Kidney epithelial cell (primary cell): ENCODE results near the gene SLC25A12. TPM values are rescaled to one million over a fixed set of nuclear protein-coding genes. Genes with fewer than 3 reads are reported as not detected.

Experiments
- DNase-seq: peaks from one replicate; pipeline ENCODE4 v3.0.0-alpha.2; 2010; ENCODE audit warnings: low read depth
- H3K27me3 ChIP-seq: 2 replicates; pipeline ENCODE4 v1.6.0; 2011; ENCODE audit warnings: low read length; ENCODE audit not compliant: control insufficient read depth, insufficient read depth
- H3K36me3 ChIP-seq: 2 replicates; pipeline ENCODE4 v1.5.1; 2011; ENCODE audit warnings: low read length; ENCODE audit not compliant: control insufficient read depth, insufficient read depth
- H3K4me3 ChIP-seq: 2 replicates; pipeline ENCODE4 v1.5.1; 2011; ENCODE audit warnings: low read depth, mild to moderate bottlenecking, control low read depth, low read length
- total RNA-seq: library from RNA; depleted of rRNA; stranded (reverse); fragments of >200 nt; gene quantifications from 2 replicates; pipeline ENCODE4 v1.2.3, GENCODE V29; 2015
- TF ChIP-seq, protein P1 (sequence below): IDR thresholded peaks from 2 replicates; pipeline ENCODE4 v1.5.1; 2011; ENCODE audit warnings: mild to moderate bottlenecking, moderate library complexity, low read length, control low read depth, inconsistent platforms; ENCODE audit not compliant: insufficient read depth, poor library complexity, severe bottlenecking

Gene SLC25A12
- total RNA-seq, 1 donor from 2014 or later, result 9.1 TPM

DNA sequence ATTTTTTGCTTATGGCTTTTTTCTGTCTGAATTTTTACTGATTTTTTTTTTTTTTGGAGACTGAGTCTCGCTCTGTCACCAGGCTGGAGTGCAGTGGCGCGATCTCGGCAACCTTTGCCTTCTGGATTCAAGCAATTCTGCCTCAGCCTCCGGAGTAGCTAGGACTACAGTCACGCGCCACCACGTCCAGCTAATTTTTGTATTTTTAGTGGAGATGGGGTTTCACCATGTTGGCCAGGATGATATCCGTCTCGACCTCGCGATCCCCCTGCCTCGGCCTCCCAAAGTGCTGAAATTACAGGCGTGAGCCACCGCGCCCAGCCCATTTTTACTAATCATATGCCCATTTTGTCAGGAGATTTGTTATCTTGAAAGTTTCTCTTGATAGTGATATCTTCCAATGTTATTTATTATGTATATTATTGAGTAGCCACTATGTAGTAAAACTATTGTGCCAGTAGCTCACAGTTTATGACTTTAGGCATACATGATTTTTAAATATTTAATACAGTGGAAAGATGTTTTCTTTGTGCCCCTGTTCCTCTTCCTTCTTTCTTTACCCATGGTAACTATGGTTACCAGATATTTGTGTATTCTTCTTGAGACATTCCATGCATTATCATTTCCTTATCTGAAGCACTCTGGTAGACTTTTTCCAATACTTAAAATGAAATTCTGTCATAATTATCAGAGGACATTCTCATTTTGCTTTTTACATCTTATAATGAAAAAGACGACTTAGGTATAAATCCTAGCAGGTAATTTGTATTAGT is 30.3 kb upstream of the SLC25A12 start:
- TF ChIP-seq, protein P1, sequence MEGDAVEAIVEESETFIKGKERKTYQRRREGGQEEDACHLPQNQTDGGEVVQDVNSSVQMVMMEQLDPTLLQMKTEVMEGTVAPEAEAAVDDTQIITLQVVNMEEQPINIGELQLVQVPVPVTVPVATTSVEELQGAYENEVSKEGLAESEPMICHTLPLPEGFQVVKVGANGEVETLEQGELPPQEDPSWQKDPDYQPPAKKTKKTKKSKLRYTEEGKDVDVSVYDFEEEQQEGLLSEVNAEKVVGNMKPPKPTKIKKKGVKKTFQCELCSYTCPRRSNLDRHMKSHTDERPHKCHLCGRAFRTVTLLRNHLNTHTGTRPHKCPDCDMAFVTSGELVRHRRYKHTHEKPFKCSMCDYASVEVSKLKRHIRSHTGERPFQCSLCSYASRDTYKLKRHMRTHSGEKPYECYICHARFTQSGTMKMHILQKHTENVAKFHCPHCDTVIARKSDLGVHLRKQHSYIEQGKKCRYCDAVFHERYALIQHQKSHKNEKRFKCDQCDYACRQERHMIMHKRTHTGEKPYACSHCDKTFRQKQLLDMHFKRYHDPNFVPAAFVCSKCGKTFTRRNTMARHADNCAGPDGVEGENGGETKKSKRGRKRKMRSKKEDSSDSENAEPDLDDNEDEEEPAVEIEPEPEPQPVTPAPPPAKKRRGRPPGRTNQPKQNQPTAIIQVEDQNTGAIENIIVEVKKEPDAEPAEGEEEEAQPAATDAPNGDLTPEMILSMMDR, result no peak
- no peaks in the 10 kb centered on the region for H3K27me3 ChIP-seq
- H3K4me3 ChIP-seq, result no peak overlapping the region
- no peaks in the 10 kb centered on the region for H3K36me3 ChIP-seq
- no peak for DNase-seq

DNA sequence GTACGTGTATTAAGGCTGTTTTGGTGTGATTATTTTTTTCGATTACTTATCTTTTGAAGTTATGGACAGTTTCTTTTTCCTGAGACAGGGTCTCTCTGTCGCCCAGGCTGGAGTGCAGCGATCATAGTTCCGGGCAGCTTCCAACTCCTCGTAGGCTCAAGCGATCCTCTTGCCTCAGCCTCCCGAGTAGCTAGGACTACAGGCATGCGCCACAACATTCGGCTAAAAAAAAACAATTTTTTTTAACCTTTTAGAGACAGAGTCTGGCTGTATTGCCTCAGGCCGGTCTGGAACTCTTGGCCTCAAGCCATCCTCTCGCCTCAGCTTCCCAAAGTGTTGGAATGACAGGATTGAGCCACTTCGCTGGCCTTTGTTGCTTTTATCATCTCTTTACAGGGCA is 29.2 kb upstream of the SLC25A12 start:
- Histone ChIP-seq H3K36me3 (no peaks in the 10 kb centered on the region), H3K27me3 (no peaks in the 10 kb centered on the region), H3K4me3 (peak overlapping the region; percentile 86)
- TF ChIP-seq, protein P1, result no peak
- no peak for DNase-seq

DNA sequence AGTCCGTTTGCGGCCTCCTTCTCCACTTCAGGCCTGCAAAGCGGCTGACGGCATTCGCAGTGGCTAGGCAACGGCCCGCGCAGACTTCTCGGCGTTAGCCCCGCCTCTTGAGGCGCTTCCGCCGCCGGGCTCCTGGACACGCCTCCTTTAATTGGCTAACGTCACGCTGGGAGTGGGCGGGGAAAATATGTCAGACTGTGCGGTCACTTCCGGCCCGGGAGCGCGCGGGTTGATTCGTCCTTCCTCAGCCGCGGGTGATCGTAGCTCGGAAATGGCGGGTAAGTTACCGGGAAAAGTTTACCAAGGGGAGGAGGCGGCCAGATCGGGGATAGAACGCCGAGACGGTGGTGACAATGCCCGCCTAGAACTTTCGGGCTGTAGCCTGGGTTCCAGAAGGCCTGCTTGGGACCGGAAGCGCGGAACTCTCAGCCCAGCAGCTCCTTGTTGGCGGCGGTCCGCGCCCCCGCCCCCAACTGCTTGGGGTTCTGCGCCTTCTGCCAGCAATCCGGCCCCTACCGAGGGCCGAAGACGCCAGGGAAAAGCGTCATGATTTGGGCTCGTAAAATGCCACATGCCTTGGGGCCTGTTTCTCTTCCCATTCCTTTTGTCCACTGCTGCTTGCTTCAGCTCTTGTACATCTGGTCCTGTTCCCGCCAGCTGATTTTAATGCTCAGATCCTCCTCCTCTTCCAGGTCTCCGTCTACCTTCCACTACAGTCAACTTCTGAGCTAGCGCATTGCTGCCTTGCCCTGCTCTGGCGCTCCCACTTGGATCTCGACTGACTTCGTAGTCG is 28.4 kb upstream of the SLC25A12 start, which contains the start of gene HAT1:
HAT1 (plus strand) TSS at position 232 of the 793 bp plus-strand sequence; CDS start at position 272, 40 bp downstream.
- TF ChIP-seq, protein P1, result no peak
- no peaks in the 10 kb centered on the region for H3K27me3 ChIP-seq
- peak within 1 kb of the TSS; percentile 86 for H3K4me3 ChIP-seq
- DNase-seq, result peak; percentile 82
- H3K36me3 ChIP-seq, result no peaks in the 10 kb centered on the region

DNA sequence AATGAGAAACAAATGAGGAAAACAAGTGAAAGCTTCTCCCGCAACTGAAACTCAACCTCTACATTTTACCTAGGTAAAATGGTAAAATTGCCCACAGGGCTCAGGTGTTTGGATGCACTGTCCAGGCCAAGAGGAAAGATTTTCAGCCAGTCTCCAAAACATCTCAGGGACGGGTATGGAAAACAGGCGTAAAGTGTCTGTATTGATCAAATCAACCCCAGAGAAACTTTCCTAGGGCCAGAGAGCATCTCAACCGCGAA is 27.9 kb upstream of the SLC25A12 start:
- no peak for DNase-seq
- H3K4me3 ChIP-seq, result peak overlapping the region; percentile 34
- H3K36me3 ChIP-seq, result no peaks in the 10 kb centered on the region
- TF ChIP-seq, protein P1, result no peak
- no peaks in the 10 kb centered on the region for H3K27me3 ChIP-seq

DNA sequence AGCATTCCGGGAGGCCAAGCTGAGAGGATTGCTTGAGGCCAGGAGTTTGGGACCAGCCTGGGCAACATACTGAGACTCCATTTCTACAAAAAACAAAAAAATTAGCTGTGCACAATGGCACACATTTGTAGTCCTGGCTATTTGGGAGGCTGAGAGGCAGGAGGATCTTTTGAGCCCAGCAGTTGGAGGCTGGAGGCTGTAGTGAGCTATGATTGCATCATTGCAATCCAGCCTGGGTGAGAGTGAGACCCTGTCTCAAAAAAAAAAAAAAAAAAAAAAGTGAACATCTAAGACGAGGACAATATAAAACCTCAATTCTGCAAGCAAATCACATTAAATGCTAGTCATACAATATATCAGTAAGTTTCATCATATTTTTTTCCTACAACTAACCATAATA is 25.4 kb upstream of the SLC25A12 start:
- H3K27me3 ChIP-seq, result no peaks in the 10 kb centered on the region
- no peak for DNase-seq
- H3K36me3 ChIP-seq, result no peaks in the 10 kb centered on the region
- TF ChIP-seq, protein P1, result no peak
- H3K4me3 ChIP-seq, result no peak overlapping the region
